ENCODE results near the gene CTAG1B.
"Not testable (repeated sequence)": the region's sequence is repeated elsewhere in the genome, so short reads cannot be mapped to it uniquely, and the experiment has no call there.

The CTAG1B gene

GRCh38 chrX:154620767-154621414 is 1.8 kb upstream of the CTAG1B start:
- DNase-seq = not testable (repeated sequence)

- not testable (repeated sequence) for DNase-seq
Observed at GRCh38 chrX:154613586-154613985, 5.5 kb downstream of the CTAG1B start.

GRCh38 chrX:154611146-154611545 is 7.9 kb downstream of the CTAG1B start:
- not testable (repeated sequence) for DNase-seq

- not testable (repeated sequence) for DNase-seq
Observed at GRCh38 chrX:154608823-154609222, 10.3 kb downstream of the CTAG1B start.

- DNase-seq = not testable (repeated sequence)
Observed at GRCh38 chrX:154607976-154608375, 11.1 kb downstream of the CTAG1B start.

- DNase-seq = no peak
Observed at GRCh38 chrX:154607370-154607769, 11.7 kb downstream of the CTAG1B start.

- no peak for DNase-seq
Observed at GRCh38 chrX:154605566-154605965, 13.5 kb downstream of the CTAG1B start.

GRCh38 chrX:154603438-154604430 is 15.3 kb downstream of the CTAG1B start:
- DNase-seq = no peak

GRCh38 chrX:154602766-154603437 is 16.2 kb downstream of the CTAG1B start:
- DNase-seq = no peak

GRCh38 chrX:154602226-154602625 is 16.9 kb downstream of the CTAG1B start:
- DNase-seq = no peak

GRCh38 chrX:154600759-154601374 is 18.2 kb downstream of the CTAG1B start:
- no peak for DNase-seq

GRCh38 chrX:154599531-154599930 is 19.6 kb downstream of the CTAG1B start:
- DNase-seq = no peak

- no peak for DNase-seq
Observed at GRCh38 chrX:154598656-154599055, 20.4 kb downstream of the CTAG1B start.

- no peak for DNase-seq
Observed at GRCh38 chrX:154597221-154597620, 21.9 kb downstream of the CTAG1B start.

GRCh38 chrX:154596290-154596929 is 22.7 kb downstream of the CTAG1B start:
- DNase-seq = no peak

- no peak for DNase-seq
Observed at GRCh38 chrX:154595559-154596249, 23.4 kb downstream of the CTAG1B start.

- DNase-seq = no peak
Observed at GRCh38 chrX:154594491-154594890, 24.6 kb downstream of the CTAG1B start.

GRCh38 chrX:154593201-154593600 is 25.9 kb downstream of the CTAG1B start:
- no peak for DNase-seq

- DNase-seq = no peak
Observed at GRCh38 chrX:154592505-154592904, 26.6 kb downstream of the CTAG1B start.

- not testable (repeated sequence) for DNase-seq
Observed at GRCh38 chrX:154590415-154590814, 28.7 kb downstream of the CTAG1B start.

- not testable (repeated sequence) for DNase-seq
Observed at GRCh38 chrX:154584585-154585183, 34.4 kb downstream of the CTAG1B start, which contains the start of gene CTAG1A. Gene CTAG1A, plus strand, starts transcription at chrX:154585133. Its CDS starts 74 bp downstream, at chrX:154585207.

Measured in activated CD4-positive, CD25-positive, alpha-beta regulatory T cell treated with anti-CD3 and anti-CD28 coated beads, Interleukin-2, amount 50 U/mL, for 72 hours (primary cell).